ENCODE results near the gene HAUS3. TPM values are rescaled to one million over a fixed set of nuclear protein-coding genes. Genes with fewer than 3 reads are reported as not detected.
A peak's percentile ranks its signal among the peaks of the same experiment; 100 is the strongest.

HAUS3 gene
- total RNA-seq, 6 experiments from 2014 or later: 6.9 to 10.8 (median 8.6) TPM

DNA sequence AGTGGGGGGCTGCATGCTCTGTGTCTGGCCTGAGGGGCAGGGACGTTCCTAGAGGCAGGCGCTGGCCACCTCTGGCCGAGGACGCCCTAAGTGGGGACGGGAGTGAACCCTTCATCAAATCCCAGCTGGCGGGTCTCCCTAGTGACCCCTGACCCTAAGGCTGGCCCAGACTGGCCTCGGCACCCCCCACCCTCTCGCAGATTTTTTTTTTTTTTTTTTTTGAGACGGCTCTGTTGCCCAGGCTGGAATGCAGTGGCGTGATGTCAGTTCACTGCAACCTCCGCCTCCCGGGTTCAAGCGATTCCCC, 21.0 kb upstream of the HAUS3 start:
- Mint-ChIP-seq H3K4me1 (ENCODE audit: low read depth) (peaks cover 12% of the 10 kb centered on the region), H3K27ac (peak overlapping the region; percentile 56; the same call in 1 of the 2 replicates), H3K4me3 (peak overlapping the region; percentile 79), H3K9me3 (no peaks in the 10 kb centered on the region), H3K36me3 (ENCODE audit: low read depth) (no peaks in the 10 kb centered on the region), H3K27me3 (ENCODE audit: insufficient read depth) (no peaks in the 10 kb centered on the region; the same call in 1 of the 2 replicates)
- TF ChIP-seq, protein P1, sequence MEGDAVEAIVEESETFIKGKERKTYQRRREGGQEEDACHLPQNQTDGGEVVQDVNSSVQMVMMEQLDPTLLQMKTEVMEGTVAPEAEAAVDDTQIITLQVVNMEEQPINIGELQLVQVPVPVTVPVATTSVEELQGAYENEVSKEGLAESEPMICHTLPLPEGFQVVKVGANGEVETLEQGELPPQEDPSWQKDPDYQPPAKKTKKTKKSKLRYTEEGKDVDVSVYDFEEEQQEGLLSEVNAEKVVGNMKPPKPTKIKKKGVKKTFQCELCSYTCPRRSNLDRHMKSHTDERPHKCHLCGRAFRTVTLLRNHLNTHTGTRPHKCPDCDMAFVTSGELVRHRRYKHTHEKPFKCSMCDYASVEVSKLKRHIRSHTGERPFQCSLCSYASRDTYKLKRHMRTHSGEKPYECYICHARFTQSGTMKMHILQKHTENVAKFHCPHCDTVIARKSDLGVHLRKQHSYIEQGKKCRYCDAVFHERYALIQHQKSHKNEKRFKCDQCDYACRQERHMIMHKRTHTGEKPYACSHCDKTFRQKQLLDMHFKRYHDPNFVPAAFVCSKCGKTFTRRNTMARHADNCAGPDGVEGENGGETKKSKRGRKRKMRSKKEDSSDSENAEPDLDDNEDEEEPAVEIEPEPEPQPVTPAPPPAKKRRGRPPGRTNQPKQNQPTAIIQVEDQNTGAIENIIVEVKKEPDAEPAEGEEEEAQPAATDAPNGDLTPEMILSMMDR (IDR thresholded peaks at IDR 0.05): no peak
- no peak for DNase-seq

DNA sequence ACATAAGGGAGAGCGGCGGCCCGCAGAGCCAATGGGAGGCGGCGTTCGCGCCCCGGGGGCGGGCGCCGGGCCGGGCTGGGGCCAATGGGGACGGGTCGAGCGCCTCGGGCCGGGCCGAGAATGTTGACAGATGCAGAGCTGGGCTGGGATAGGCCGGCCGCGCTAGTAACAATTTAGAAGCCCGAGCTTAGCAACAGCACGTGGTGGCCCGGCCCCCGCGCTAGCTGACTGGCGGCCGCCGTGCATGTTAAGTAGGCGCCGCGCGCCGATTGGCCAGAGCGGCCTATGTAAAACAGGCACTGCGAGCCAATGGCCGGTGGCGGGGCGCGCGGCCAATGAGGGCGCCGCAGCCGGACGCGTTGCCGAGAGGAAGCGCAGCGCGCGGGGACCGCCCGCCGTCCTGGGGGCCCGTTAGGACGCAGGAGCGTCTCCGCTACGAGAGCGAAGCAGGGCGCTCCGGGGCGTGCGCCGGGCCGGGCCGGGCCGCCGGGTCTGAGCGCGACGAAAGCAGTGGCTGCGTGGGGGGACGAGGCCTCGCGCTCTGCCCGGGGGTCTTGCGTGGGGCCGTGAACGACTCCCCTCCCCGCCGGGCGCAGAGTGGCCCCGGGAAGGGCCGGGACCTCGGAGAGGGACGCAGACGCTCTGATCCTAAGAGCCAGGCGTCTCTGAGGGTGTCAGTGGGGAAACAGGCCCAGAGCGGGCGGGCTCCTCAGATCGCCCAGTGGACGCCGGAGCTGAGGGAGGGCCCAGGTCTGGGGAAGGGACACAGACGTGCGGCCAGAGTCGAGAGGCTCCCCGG, 20.4 kb upstream of the HAUS3 start:
- Mint-ChIP-seq H3K4me1 (ENCODE audit: low read depth) (peaks cover 12% of the 10 kb centered on the region), H3K4me3 (peak overlapping the region; percentile 79), H3K9me3 (no peaks in the 10 kb centered on the region), H3K36me3 (ENCODE audit: low read depth) (no peaks in the 10 kb centered on the region), H3K27me3 (ENCODE audit: insufficient read depth) (no peaks in the 10 kb centered on the region; the same call in 1 of the 2 replicates), H3K27ac (peak overlapping the region; percentile 56)
- peak; percentile 99 for DNase-seq
- TF ChIP-seq, protein P1 (IDR thresholded peaks at IDR 0.05): no peak

DNA sequence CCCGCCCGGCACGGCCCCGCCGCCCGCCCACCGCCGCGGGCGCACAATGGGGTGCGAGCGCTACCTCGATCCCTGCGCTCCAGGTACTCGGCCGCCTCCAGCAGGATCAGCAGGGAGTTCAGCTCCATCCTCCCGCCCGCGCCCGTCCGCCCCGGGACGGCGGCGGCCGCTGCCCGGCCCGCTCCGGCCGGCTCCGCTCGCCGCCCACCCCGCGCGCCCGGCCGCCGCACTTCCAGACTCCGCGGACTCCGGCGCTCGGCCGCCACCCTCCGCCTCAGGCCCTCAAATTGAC, 19.9 kb upstream of the HAUS3 start, which contains the start of gene MXD4:
Gene MXD4, minus strand, starts transcription at position 257 of the 292 bp plus-strand sequence. Its CDS starts 129 bp downstream, at position 128.
- TF ChIP-seq, protein P1 (IDR thresholded peaks at IDR 0.05): no peak
- no peaks in the 10 kb centered on the region; the same call in 1 of the 2 replicates for H3K27me3 Mint-ChIP-seq (ENCODE audit: insufficient read depth)
- peak within 1 kb of the TSS; percentile 56 for H3K27ac Mint-ChIP-seq
- H3K4me1 Mint-ChIP-seq (ENCODE audit: low read depth): peaks cover 12% of the 10 kb centered on the region
- no peaks in the 10 kb centered on the region for H3K9me3 Mint-ChIP-seq
- H3K4me3 Mint-ChIP-seq: peak within 1 kb of the TSS; percentile 82
- DNase-seq: no peak
- H3K36me3 Mint-ChIP-seq (ENCODE audit: low read depth): no peaks in the 10 kb centered on the region

DNA sequence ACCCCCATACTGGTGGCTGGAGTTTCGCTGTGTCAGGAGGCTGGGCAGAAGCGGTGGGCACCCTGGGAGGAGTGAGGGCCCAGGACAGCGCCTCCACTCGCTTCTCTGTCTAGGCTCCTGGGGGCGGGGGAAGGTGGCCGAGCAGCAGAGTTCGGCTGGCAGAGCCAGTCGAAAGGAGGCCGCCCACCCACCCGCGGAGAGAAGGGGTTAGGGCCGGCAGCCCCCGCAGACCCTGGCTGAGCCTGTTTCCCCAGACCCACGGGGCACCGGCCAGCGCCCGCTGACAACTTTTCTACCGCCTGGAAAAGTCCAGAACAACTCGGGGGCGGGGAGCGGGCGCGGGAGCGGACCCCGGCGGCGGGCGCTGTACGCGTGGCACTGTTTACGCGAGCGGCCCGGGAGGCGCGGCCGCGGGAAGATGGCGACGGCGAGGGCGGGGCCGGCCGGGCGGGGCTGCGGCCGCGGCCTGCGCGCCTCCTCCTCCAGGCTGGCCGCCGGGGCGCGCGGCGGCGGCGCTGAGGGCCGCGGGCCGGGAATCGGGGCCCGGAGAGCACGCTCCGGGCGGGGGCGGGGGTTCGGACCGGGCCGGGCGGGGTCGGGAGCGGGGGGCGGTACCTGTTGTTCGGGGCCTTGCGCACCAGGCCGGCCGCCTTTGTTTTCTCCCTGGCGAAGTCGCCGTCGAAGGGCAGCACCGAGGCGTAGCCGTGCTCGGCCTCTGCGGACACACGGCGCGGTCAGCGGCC, 19.4 kb upstream of the HAUS3 start:
- H3K36me3 Mint-ChIP-seq (ENCODE audit: low read depth): no peaks in the 10 kb centered on the region
- peak; percentile 15 for DNase-seq
- peaks cover 10% of the 10 kb centered on the region for H3K4me1 Mint-ChIP-seq (ENCODE audit: low read depth)
- H3K4me3 Mint-ChIP-seq: peak overlapping the region; percentile 82
- H3K27me3 Mint-ChIP-seq (ENCODE audit: insufficient read depth): no peaks in the 10 kb centered on the region; the same call in 1 of the 2 replicates
- TF ChIP-seq, protein P1 (IDR thresholded peaks at IDR 0.05): no peak
- H3K27ac Mint-ChIP-seq: peak overlapping the region; percentile 49
- H3K9me3 Mint-ChIP-seq: no peaks in the 10 kb centered on the region

DNA sequence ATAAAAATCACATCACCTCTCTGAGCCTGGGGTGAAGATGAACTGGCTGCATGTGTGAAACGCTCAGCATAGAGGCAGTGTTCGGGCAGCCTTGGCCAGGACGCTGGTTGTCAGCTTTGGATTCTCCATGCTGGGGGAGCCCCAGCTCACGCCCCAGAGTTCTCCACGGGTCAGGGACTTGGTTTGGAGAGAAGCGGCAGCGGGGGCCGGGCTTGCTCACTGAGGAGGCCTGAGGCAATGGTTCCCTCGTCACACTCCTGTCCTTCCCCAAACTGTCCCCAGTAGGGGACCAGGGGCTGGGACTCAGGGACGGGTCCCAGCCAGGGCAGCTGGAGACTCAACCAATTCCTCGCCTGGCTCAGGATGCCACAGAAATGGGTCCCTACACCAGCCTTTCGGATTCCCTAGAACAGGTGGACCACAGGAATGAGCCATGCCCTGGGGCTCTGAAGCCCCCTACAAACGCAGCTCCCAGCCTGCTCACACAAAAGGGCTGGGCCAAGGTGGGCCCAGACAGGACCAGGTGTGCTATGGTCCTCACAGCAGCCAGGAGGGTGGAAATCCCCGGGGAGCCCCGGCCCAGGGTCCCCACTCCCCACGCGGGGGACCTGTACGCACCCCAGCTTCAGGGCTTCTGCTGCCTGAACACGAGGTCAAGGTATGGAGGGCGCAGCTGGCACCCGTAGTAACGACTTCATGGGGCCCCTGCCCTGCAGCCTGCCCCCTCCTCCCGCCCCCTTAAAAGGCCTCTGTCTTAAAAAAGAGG, 18.6 kb upstream of the HAUS3 start:
- Mint-ChIP-seq H3K36me3 (ENCODE audit: low read depth) (no peaks in the 10 kb centered on the region), H3K9me3 (no peaks in the 10 kb centered on the region), H3K27me3 (ENCODE audit: insufficient read depth) (no peaks in the 10 kb centered on the region; the same call in 1 of the 2 replicates), H3K4me1 (ENCODE audit: low read depth) (0 out of 2 replicates have a peak, but pooled peaks cover 4% of the 10 kb centered on the region), H3K4me3 (peak overlapping the region; percentile 82), H3K27ac (peak overlapping the region; percentile 49)
- TF ChIP-seq, protein P1 (IDR thresholded peaks at IDR 0.05): no peak
- DNase-seq: no peak
